Left lung (tissue), 10 donors: ENCODE results near the gene SIPA1L3. TPM values are rescaled to one million over a fixed set of nuclear protein-coding genes. Genes with fewer than 3 reads are reported as not detected.
A peak's percentile ranks its signal among the peaks of the same experiment; 100 is the strongest.

Source experiments
- ATAC-seq: fragments of 200-7000 bp; cut with Tn5 transposase; one replicate; pipeline ENCODE4 v1.9.1; 2020; ENCODE audit warnings: moderate library complexity
- DNase-seq, 4 donors: peaks; one replicate each; pipeline ENCODE4 v3.0.0-alpha.2; 2013 to 2020
- H3K27ac ChIP-seq, 2 donors: fragments of 200-600 bp; sonication (generic) in 1 of 2; one replicate each; pipeline versions ENCODE4 v1.5.0 to v1.8.0; 2020 to 2021
- H3K27me3 ChIP-seq, 2 donors: fragments of 200-600 bp; sonication (generic) in 1 of 2; one replicate each; pipeline versions ENCODE4 v1.5.0 to v1.8.0; 2020 to 2021
- H3K36me3 ChIP-seq, 2 donors: fragments of 200-600 bp; sonication (generic) in 1 of 2; one replicate each; pipeline versions ENCODE4 v1.5.0 to v1.8.0; 2020 to 2021
- H3K4me1 ChIP-seq, 2 donors: fragments of 200-600 bp; one replicate each; pipeline ENCODE4 v1.8.0; 2021
- H3K4me3 ChIP-seq, 2 donors: fragments of 200-600 bp; sonication (generic) in 1 of 2; one replicate each; pipeline versions ENCODE4 v1.5.0 to v1.8.0; 2020 to 2021; ENCODE audit warnings: mild to moderate bottlenecking in 1 of 2
- H3K9me3 ChIP-seq, 2 donors: fragments of 200-600 bp; sonication (generic) in 1 of 2; one replicate each; pipeline versions ENCODE4 v1.5.0 to v1.8.0; 2020 to 2021
- intact Hi-C, 2 donors: fragments of 100-400 bp; cut with DNase I; formaldehyde crosslinking; loops; one replicate each; pipeline versions ENCODE4 v1.11.2 to v1.14.2; 2022
- polyA plus RNA-seq, 6 donors: library from polyadenylated mRNA; unstranded; fragments of 120-200 nt; gene quantifications; one replicate each; pipeline ENCODE4 v1.2.1, GENCODE V29; 2013; ENCODE audit not compliant: insufficient read length in 6 of 6
- total RNA-seq, 2 donors: library from RNA; stranded (reverse); fragmentation: NEBNext Ultra II Directional; extraction: Animal tissue kit (Norgen Biotek cat#: 25700); gene quantifications; one replicate each; pipeline ENCODE4 v1.2.1, GENCODE V29; 2021
- TF ChIP-seq, protein P1 (sequence below), 2 donors: fragments of 200-600 bp; sonication (generic) in 1 of 2; IDR thresholded peaks; one replicate each; pipeline versions ENCODE4 v1.5.0 to v1.8.0; 2021; ENCODE audit warnings: antibody characterized with exemption in 2 of 2
- donor health status: DM: no; HTN: yes; CAD: no.
- donor health status: DM: no; HTN: no; CAD: no.

Gene SIPA1L3
- total and polyA plus RNA-seq, 8 donors: 22.7 to 59.0 (median 27.4) TPM

DNA sequence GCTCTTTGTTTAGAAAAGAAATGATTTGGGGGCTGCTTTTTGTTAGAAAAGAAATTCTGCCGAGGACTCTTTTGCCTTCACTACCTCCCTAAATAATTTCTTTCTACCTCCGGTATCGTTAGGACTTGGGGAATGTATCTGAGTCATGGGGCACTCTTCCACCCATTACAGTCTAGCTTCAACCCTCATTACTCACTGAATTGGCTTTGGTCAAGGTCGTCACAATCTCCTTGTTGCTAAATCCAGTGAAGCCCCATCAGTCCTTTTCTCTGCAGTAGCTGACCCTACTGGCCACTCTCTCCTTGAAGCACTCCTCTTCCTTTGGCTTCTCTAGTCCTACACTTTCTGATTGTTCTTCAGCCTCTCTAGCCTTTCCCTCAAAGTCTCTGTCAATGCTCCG is 34.6 kb upstream of the SIPA1L3 start:
- no peak for ATAC-seq
- Histone ChIP-seq H3K4me3 (no peak overlapping the region), H3K36me3 (no peaks in the 10 kb centered on the region), H3K27me3 (no peaks in the 10 kb centered on the region), H3K9me3 (peaks cover 0 to 2% of the 10 kb centered on the region in 2 donors), H3K27ac (no peak overlapping the region), H3K4me1 (no peaks in the 10 kb centered on the region)
- DNase-seq: no peak
- TF ChIP-seq, protein P1, sequence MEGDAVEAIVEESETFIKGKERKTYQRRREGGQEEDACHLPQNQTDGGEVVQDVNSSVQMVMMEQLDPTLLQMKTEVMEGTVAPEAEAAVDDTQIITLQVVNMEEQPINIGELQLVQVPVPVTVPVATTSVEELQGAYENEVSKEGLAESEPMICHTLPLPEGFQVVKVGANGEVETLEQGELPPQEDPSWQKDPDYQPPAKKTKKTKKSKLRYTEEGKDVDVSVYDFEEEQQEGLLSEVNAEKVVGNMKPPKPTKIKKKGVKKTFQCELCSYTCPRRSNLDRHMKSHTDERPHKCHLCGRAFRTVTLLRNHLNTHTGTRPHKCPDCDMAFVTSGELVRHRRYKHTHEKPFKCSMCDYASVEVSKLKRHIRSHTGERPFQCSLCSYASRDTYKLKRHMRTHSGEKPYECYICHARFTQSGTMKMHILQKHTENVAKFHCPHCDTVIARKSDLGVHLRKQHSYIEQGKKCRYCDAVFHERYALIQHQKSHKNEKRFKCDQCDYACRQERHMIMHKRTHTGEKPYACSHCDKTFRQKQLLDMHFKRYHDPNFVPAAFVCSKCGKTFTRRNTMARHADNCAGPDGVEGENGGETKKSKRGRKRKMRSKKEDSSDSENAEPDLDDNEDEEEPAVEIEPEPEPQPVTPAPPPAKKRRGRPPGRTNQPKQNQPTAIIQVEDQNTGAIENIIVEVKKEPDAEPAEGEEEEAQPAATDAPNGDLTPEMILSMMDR (IDR thresholded peaks at IDR 0.05): no peak
- intact Hi-C loops: no loop called here

DNA sequence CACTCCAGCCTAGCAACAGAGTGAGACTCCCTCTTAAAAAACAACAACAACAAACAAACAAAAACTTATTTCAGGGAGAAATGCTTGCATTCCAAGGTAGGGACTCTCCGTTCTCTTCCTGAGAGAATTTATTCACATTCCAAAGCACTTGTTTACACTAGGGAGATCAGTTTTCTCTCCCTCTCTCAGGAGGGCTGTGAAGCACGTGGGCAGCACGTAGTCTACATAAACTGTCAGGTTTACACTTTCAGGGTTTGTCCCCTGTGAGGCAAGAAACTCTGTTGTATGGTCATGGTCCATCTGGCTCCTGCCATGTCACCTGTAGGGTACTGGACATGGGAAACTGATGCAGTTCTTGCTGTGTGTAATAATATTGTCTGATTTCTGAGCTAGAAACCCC is 32.2 kb upstream of the SIPA1L3 start:
- Histone ChIP-seq H3K9me3 (peaks cover 0 to 2% of the 10 kb centered on the region in 2 donors), H3K27me3 (no peaks in the 10 kb centered on the region), H3K27ac (no peak overlapping the region), H3K4me3 (no peak overlapping the region), H3K4me1 (no peaks in the 10 kb centered on the region), H3K36me3 (no peaks in the 10 kb centered on the region)
- intact Hi-C loops: no loop called here
- ATAC-seq: no peak
- TF ChIP-seq, protein P1 (IDR thresholded peaks at IDR 0.05): no peak
- no peak for DNase-seq

- Histone ChIP-seq H3K4me3 (no peak overlapping the region), H3K4me1 (no peaks in the 10 kb centered on the region), H3K36me3 (no peaks in the 10 kb centered on the region), H3K27me3 (no peaks in the 10 kb centered on the region), H3K27ac (no peak overlapping the region), H3K9me3 (peaks cover 0 to 2% of the 10 kb centered on the region in 2 donors)
- no peak for DNase-seq
- TF ChIP-seq, protein P1 (IDR thresholded peaks at IDR 0.05): no peak
- intact Hi-C loops: no loop called here
- ATAC-seq: peak; percentile 34
Observed at GRCh38 chr19:37876032-37876431, 31.0 kb upstream of the SIPA1L3 start.

GRCh38 chr19:37877147-37877546 is 29.9 kb upstream of the SIPA1L3 start:
- H3K9me3 ChIP-seq: peaks cover 0 to 13% of the 10 kb centered on the region in 2 donors
- no peaks in the 10 kb centered on the region for H3K4me1 ChIP-seq
- intact Hi-C loops: no loop called here
- TF ChIP-seq, protein P1 (IDR thresholded peaks at IDR 0.05): no peak
- no peaks in the 10 kb centered on the region for H3K36me3 ChIP-seq
- no peak overlapping the region for H3K4me3 ChIP-seq
- DNase-seq: no peak
- no peak overlapping the region for H3K27ac ChIP-seq
- ATAC-seq: no peak
- H3K27me3 ChIP-seq: no peaks in the 10 kb centered on the region

- no peak for DNase-seq
- Histone ChIP-seq H3K9me3 (peaks cover 0 to 31% of the 10 kb centered on the region in 2 donors), H3K36me3 (no peaks in the 10 kb centered on the region), H3K27me3 (peaks cover 0 to 16% of the 10 kb centered on the region in 2 donors), H3K4me3 (no peak overlapping the region), H3K4me1 (no peaks in the 10 kb centered on the region), H3K27ac (no peak overlapping the region)
- TF ChIP-seq, protein P1 (IDR thresholded peaks at IDR 0.05): no peak
- intact Hi-C loops: no loop called here
- no peak for ATAC-seq
Observed at GRCh38 chr19:37885392-37885791, 21.6 kb upstream of the SIPA1L3 start.
